ENCODE measurements around the gene MBL2.

The MBL2 gene

GRCh38 chr10:52771534-52772445 lies 794 bp downstream of the MBL2 start:
- FAIRE-seq, result no peak

GRCh38 chr10:52770904-52771303 lies 1.7 kb downstream of the MBL2 start:
- no peak for FAIRE-seq

GRCh38 chr10:52769966-52770365 lies 2.6 kb downstream of the MBL2 start:
- FAIRE-seq, result no peak

GRCh38 chr10:52768001-52768532 lies 4.5 kb downstream of the MBL2 start:
- no peak for FAIRE-seq

- no peak for FAIRE-seq
Observed at GRCh38 chr10:52762088-52762487, 10.5 kb downstream of the MBL2 start.

GRCh38 chr10:52759154-52759553 lies 13.4 kb downstream of the MBL2 start:
- no peak for FAIRE-seq

- FAIRE-seq, result no peak
Observed at GRCh38 chr10:52758406-52758805, 14.2 kb downstream of the MBL2 start.

- FAIRE-seq, result no peak
Observed at GRCh38 chr10:52757773-52758172, 14.8 kb downstream of the MBL2 start.

GRCh38 chr10:52756966-52757365 lies 15.6 kb downstream of the MBL2 start:
- FAIRE-seq, result no peak

GRCh38 chr10:52756295-52756694 lies 16.3 kb downstream of the MBL2 start:
- FAIRE-seq, result no peak

- no peak for FAIRE-seq
Observed at GRCh38 chr10:52755297-52756062, 17.1 kb downstream of the MBL2 start.

GRCh38 chr10:52752801-52753445 lies 19.7 kb downstream of the MBL2 start:
- no peak for FAIRE-seq

GRCh38 chr10:52752261-52752660 lies 20.3 kb downstream of the MBL2 start:
- no peak for FAIRE-seq

GRCh38 chr10:52751337-52751736 lies 21.2 kb downstream of the MBL2 start:
- no peak for FAIRE-seq

GRCh38 chr10:52750629-52751028 lies 22.0 kb downstream of the MBL2 start:
- FAIRE-seq, result no peak

GRCh38 chr10:52747694-52748093 lies 24.9 kb downstream of the MBL2 start:
- no peak for FAIRE-seq

GRCh38 chr10:52746169-52746568 lies 26.4 kb downstream of the MBL2 start:
- FAIRE-seq, result no peak

- no peak for FAIRE-seq
Observed at GRCh38 chr10:52744057-52744805, 28.4 kb downstream of the MBL2 start.

GRCh38 chr10:52742731-52743130 lies 29.9 kb downstream of the MBL2 start:
- FAIRE-seq, result no peak

GRCh38 chr10:52741851-52742250 lies 30.7 kb downstream of the MBL2 start:
- FAIRE-seq, result no peak

GRCh38 chr10:52740913-52741675 lies 31.5 kb downstream of the MBL2 start:
- FAIRE-seq, result no peak

GRCh38 chr10:52740155-52740549 lies 32.4 kb downstream of the MBL2 start:
- FAIRE-seq, result no peak
